Measurements from ENCODE around the gene OPRL1. TPM values are rescaled to one million over a fixed set of nuclear protein-coding genes. Genes with fewer than 3 reads are reported as not detected.

The OPRL1 gene
- total RNA-seq, 1 donor = 0.63 TPM

DNA sequence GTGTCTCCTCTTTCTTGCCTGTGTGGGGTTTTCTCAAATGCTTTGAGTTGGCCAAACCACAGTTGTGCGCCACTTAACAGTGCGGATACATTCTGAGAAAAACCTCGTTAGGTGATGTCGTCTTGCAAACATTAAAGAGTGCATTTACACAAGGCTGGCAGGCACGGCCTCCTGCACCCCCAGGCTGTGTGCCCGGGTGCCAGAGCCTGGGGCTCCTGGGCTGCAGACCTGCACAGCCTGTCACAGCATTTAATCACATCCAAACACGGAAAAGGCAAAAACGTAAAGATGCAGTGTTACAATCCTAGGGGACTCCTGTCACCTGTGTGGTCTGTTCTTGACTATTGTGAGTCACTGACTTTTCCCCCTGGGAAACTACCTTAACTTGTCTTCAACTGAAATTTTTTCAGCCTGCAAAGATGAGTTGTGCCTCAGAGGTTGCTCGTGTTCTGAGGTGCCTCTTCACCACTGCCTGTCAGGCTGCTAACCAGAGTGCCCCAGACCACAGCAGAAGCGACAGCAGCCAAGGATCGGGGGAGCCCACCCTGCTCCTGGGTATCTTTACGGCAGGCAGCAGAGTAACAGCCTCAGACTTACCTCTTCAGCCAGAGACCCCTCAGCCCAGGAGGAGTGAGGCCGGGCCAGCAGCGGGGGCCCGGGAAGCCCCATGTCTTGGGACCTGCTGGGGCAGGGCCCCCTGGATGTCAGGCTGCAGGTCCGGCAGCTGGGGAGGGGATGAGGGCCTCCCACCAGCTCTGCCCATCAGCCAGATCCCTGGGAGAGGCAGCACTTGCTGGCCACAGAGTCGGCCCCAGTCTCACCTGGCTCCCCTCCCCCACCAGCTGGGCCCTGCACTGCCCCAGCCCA is 44.6 kb upstream of the OPRL1 start:
- no peak overlapping the region for H3K4me3 ChIP-seq (ENCODE audit: low read depth, low read length)
- TF ChIP-seq, protein P1, sequence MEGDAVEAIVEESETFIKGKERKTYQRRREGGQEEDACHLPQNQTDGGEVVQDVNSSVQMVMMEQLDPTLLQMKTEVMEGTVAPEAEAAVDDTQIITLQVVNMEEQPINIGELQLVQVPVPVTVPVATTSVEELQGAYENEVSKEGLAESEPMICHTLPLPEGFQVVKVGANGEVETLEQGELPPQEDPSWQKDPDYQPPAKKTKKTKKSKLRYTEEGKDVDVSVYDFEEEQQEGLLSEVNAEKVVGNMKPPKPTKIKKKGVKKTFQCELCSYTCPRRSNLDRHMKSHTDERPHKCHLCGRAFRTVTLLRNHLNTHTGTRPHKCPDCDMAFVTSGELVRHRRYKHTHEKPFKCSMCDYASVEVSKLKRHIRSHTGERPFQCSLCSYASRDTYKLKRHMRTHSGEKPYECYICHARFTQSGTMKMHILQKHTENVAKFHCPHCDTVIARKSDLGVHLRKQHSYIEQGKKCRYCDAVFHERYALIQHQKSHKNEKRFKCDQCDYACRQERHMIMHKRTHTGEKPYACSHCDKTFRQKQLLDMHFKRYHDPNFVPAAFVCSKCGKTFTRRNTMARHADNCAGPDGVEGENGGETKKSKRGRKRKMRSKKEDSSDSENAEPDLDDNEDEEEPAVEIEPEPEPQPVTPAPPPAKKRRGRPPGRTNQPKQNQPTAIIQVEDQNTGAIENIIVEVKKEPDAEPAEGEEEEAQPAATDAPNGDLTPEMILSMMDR (IDR thresholded peaks at IDR 0.05; ENCODE audit: insufficient read depth, low read length) = no peak
- DNase-seq (ENCODE audit: low read depth) = no peak

GRCh38 chr20:64035933-64036345 is 43.9 kb upstream of the OPRL1 start, which contains the start of gene C20orf204:
Gene C20orf204, plus strand, starts transcription at chr20:64036182. Its CDS starts 142 bp downstream, at chr20:64036324.
- DNase-seq (ENCODE audit: low read depth) = no peak
- H3K4me3 ChIP-seq (ENCODE audit: low read depth, low read length) = no peak within 1 kb of the TSS
- TF ChIP-seq, protein P1 (IDR thresholded peaks at IDR 0.05; ENCODE audit: insufficient read depth, low read length) = no peak

GRCh38 chr20:64036346-64037198 is 43.3 kb upstream of the OPRL1 start:
- H3K4me3 ChIP-seq (ENCODE audit: low read depth, low read length) = no peak overlapping the region
- DNase-seq (ENCODE audit: low read depth) = no peak
- TF ChIP-seq, protein P1 (IDR thresholded peaks at IDR 0.05; ENCODE audit: insufficient read depth, low read length) = no peak

- no peak for DNase-seq (ENCODE audit: low read depth)
- H3K4me3 ChIP-seq (ENCODE audit: low read depth, low read length) = no peak overlapping the region
- TF ChIP-seq, protein P1 (IDR thresholded peaks at IDR 0.05; ENCODE audit: insufficient read depth, low read length) = no peak
Observed at GRCh38 chr20:64037199-64037497, 42.7 kb upstream of the OPRL1 start.

GRCh38 chr20:64037498-64038213 is 42.2 kb upstream of the OPRL1 start:
- H3K4me3 ChIP-seq (ENCODE audit: low read depth, low read length) = no peak overlapping the region
- no peak for DNase-seq (ENCODE audit: low read depth)
- TF ChIP-seq, protein P1 (IDR thresholded peaks at IDR 0.05; ENCODE audit: insufficient read depth, low read length) = no peak

- no peak overlapping the region for H3K4me3 ChIP-seq (ENCODE audit: low read depth, low read length)
- no peak for DNase-seq (ENCODE audit: low read depth)
- TF ChIP-seq, protein P1 (IDR thresholded peaks at IDR 0.05; ENCODE audit: insufficient read depth, low read length) = no peak
Observed at GRCh38 chr20:64038224-64038564, 41.7 kb upstream of the OPRL1 start.
